ENCODE data around the gene MYO5A.

Gene MYO5A

DNA sequence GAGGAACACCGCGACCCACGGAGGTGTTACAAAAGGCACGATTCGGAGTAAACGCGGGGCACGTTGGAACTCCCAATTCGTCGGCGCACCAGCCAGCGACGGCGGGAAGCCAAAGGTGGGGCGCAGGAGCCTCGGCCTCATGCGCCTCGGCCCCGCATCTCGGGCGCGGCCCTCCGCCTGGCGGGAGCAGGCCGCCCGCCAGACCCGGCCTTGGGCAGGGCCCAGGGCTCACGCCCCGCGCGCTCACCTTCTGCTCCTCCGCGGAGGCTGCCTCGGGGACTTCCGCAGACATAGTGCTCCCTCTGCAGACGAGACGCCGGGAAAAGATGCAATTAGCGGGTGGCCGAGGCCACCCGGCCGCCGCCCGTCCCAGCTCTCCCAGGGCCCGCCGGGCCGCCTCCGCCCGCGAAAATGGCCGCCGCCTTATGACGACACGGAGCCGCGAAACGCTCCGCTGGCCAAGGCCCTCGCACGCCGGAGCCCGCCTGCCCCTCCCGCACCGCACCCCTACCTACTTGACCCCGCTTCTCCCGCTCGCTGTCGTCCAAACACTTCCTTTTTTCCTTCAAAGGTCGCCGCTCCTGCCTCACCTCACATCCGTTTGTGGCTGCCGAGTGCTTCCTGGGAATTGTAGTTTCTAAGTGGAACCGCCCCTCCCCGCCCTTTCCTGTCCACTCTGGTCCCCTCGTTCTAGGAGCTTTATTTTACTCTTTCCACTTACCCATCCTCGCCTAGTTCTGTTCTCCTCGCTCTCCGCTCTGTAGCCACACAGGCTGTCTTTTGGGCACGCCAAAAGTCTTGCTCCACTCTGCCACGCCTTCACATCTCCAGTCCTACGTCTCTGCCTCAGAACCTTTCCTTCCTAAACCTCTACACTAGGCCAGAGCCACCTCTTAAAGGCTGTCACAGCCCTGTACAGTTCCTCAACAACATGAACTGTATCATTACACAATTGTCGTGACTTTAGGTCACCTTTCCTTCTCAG, 40.2 kb upstream of the MYO5A start, which contains the start of gene ARPP19 (continued):
- TF ChIP-seq, protein P1, sequence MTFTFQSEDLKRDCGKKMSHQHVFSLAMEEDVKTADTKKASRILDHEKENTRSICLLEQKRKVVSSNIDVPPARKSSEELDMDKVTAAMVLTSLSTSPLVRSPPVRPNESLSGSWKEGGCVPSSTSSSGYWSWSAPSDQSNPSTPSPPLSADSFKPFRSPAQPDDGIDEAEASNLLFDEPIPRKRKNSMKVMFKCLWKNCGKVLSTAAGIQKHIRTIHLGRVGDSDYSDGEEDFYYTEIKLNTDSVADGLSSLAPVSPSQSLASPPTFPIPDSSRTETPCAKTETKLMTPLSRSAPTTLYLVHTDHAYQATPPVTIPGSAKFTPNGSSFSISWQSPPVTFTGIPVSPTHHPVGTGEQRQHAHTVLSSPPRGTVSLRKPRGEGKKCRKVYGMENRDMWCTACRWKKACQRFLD (tag by site-specific recombination; IDR thresholded peaks at IDR 0.05): no peak
- TF ChIP-seq, protein P2, sequence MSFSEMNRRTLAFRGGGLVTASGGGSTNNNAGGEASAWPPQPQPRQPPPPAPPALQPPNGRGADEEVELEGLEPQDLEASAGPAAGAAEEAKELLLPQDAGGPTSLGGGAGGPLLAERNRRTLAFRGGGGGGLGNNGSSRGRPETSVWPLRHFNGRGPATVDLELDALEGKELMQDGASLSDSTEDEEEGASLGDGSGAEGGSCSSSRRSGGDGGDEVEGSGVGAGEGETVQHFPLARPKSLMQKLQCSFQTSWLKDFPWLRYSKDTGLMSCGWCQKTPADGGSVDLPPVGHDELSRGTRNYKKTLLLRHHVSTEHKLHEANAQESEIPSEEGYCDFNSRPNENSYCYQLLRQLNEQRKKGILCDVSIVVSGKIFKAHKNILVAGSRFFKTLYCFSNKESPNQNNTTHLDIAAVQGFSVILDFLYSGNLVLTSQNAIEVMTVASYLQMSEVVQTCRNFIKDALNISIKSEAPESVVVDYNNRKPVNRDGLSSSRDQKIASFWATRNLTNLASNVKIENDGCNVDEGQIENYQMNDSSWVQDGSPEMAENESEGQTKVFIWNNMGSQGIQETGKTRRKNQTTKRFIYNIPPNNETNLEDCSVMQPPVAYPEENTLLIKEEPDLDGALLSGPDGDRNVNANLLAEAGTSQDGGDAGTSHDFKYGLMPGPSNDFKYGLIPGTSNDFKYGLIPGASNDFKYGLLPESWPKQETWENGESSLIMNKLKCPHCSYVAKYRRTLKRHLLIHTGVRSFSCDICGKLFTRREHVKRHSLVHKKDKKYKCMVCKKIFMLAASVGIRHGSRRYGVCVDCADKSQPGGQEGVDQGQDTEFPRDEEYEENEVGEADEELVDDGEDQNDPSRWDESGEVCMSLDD (tag by site-specific recombination; IDR thresholded peaks at IDR 0.05): peak; percentile 96
- TF ChIP-seq ZNF677 (tag by site-specific recombination; IDR thresholded peaks at IDR 0.05): no peak
- no peak for TF ChIP-seq GLI2 (tag by site-specific recombination; IDR thresholded peaks at IDR 0.05; ENCODE audit: borderline replicate concordance, low read depth)
- TF ChIP-seq, protein P3, sequence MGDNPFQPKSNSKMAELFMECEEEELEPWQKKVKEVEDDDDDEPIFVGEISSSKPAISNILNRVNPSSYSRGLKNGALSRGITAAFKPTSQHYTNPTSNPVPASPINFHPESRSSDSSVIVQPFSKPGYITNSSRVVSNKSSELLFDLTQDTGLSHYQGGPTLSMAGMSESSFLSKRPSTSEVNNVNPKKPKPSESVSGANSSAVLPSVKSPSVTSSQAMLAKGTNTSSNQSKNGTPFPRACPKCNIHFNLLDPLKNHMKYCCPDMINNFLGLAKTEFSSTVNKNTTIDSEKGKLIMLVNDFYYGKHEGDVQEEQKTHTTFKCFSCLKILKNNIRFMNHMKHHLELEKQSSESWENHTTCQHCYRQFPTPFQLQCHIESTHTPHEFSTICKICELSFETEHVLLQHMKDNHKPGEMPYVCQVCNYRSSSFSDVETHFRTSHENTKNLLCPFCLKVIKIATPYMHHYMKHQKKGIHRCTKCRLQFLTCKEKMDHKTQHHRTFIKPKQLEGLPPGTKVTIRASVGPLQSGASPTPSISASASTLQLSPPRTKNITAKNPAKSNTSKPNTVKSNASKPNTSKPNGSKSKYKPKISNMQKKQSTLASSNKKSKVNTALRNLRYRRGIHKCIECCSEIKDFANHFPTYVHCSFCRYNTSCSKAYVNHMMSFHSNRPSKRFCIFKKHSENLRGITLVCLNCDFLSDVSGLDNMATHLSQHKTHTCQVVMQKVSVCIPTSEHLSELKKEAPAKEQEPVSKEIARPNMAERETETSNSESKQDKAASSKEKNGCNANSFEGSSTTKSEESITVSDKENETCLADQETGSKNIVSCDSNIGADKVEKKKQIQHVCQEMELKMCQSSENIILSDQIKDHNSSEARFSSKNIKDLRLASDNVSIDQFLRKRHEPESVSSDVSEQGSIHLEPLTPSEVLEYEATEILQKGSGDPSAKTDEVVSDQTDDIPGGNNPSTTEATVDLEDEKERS (tag by site-specific recombination; IDR thresholded peaks at IDR 0.05): no peak
- TF ChIP-seq KLF10 (tag by site-specific recombination; IDR thresholded peaks at IDR 0.05): 0 out of 2 replicates have a peak, but pooled peaks have one; percentile 32
- TF ChIP-seq SP7 (tag by site-specific recombination; IDR thresholded peaks at IDR 0.05): peak; percentile 76
- TF ChIP-seq ZNF433 (tag by site-specific recombination; IDR thresholded peaks at IDR 0.05; ENCODE audit: low read depth): no peak

DNA sequence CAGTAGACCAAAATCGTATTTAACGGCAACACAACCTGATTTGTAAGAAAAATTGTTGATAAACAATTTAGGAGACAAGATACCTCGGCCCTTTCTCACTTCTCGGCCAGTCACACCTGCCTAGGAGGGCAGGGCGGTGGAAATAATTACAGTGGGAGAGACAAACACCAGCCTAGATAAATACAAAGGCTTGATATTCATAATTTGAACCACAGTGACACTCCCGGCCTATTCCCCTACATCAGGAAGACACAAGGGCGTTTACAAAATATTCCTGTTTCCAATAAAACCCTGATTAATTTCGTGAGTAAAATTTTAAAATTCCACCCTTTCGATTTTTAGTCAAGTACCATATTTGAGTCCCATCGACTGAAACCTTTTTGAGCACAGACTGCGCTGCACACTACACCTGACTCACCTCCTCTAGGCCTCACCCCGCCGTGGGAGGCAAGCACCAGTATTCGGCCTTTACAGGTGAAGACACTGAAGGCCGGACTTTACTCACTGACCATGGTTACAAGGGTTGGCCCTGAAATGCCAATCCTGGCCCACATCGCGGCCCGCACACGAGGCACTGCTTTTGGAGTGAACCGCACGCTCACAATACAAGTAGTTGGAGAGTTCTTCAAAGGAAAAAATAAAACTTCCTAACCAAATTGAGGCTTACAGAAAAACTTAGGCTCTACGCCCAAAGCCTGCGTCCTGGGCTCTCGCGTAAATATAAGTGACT, 39.4 kb upstream of the MYO5A start:
- H3K36me3 ChIP-seq (ENCODE audit: control insufficient read depth in 2 of 2, insufficient read depth in 1 of 2, low read length in 2 of 2): peaks cover 0 to 3% of the 10 kb centered on the region in 2 experiments; a peak in 1 of 3 replicates
- peaks cover 12% of the 10 kb centered on the region for H3K4me1 ChIP-seq (ENCODE audit: control insufficient read depth, insufficient read depth, low read length)
- ChIA-PET POLR2A (no interaction called here), CTCF (interaction anchor here (1.3 kb wide), 1 partner anchor 306 kb away, joined by 3 read pairs; no protein-coding TSS in a partner anchor)
- TF ChIP-seq ZFP69B (tag by site-specific recombination; IDR thresholded peaks at IDR 0.05): no peak
- TF ChIP-seq, protein P3 (tag by site-specific recombination; IDR thresholded peaks at IDR 0.05): no peak
- TF ChIP-seq GLIS1 (tag by site-specific recombination; IDR thresholded peaks at IDR 0.05): peak; percentile 28; the same call in 1 of the 2 replicates
- no peak for TF ChIP-seq SP3 (tag by site-specific recombination; IDR thresholded peaks at IDR 0.05)
- TF ChIP-seq, protein P4, sequence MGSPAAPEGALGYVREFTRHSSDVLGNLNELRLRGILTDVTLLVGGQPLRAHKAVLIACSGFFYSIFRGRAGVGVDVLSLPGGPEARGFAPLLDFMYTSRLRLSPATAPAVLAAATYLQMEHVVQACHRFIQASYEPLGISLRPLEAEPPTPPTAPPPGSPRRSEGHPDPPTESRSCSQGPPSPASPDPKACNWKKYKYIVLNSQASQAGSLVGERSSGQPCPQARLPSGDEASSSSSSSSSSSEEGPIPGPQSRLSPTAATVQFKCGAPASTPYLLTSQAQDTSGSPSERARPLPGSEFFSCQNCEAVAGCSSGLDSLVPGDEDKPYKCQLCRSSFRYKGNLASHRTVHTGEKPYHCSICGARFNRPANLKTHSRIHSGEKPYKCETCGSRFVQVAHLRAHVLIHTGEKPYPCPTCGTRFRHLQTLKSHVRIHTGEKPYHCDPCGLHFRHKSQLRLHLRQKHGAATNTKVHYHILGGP (tag by site-specific recombination; IDR thresholded peaks at IDR 0.05): no peak
- no peak for TF ChIP-seq ZNF660 (tag by site-specific recombination; IDR thresholded peaks at IDR 0.05)
- H3K27ac ChIP-seq (ENCODE audit: extremely low read depth, low read depth, low read length): peak overlapping the region; percentile 92
- H3K9me3 ChIP-seq (ENCODE audit: control insufficient read depth, insufficient read depth, low read depth, low read length): no peaks in the 10 kb centered on the region
- peak overlapping the region; percentile 80 for H3K4me3 ChIP-seq (ENCODE audit: low read depth, low read length)

Data from HEK293 (cell line).